ENCODE results near the gene TMEM38A. TPM values are rescaled to one million over a fixed set of nuclear protein-coding genes. Genes with fewer than 3 reads are reported as not detected.

Gene TMEM38A
- total RNA-seq, 1 donor from 2014 or later = 3.5 TPM

DNA sequence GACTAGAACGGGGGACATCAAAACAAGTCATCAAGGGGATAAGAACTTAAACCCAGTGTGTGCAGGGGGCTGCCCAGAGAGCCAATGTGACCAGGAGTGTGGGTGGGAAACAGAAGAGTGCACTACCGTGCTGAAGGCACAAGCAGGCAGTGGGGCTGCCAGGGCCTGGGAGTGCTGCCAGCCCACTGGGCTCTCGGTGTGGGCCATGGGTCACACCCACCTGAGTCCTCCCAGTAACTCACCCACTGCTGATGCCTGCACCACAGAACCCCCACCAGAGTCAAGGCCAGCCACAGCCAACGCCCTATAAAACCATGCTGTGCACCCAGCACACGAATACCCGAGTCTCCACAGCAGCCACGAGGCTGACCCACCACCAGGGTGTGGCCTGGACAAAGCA lies 41.5 kb upstream of the TMEM38A start:
- TF ChIP-seq, protein P1, sequence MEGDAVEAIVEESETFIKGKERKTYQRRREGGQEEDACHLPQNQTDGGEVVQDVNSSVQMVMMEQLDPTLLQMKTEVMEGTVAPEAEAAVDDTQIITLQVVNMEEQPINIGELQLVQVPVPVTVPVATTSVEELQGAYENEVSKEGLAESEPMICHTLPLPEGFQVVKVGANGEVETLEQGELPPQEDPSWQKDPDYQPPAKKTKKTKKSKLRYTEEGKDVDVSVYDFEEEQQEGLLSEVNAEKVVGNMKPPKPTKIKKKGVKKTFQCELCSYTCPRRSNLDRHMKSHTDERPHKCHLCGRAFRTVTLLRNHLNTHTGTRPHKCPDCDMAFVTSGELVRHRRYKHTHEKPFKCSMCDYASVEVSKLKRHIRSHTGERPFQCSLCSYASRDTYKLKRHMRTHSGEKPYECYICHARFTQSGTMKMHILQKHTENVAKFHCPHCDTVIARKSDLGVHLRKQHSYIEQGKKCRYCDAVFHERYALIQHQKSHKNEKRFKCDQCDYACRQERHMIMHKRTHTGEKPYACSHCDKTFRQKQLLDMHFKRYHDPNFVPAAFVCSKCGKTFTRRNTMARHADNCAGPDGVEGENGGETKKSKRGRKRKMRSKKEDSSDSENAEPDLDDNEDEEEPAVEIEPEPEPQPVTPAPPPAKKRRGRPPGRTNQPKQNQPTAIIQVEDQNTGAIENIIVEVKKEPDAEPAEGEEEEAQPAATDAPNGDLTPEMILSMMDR (conservative IDR thresholded peaks at IDR 0.05; ENCODE audit: low read depth, low read length) = no peak
- DNase-seq (ENCODE audit: low read depth) = no peak
- no peak overlapping the region for H3K4me3 ChIP-seq (ENCODE audit: low read depth, low read length)

DNA sequence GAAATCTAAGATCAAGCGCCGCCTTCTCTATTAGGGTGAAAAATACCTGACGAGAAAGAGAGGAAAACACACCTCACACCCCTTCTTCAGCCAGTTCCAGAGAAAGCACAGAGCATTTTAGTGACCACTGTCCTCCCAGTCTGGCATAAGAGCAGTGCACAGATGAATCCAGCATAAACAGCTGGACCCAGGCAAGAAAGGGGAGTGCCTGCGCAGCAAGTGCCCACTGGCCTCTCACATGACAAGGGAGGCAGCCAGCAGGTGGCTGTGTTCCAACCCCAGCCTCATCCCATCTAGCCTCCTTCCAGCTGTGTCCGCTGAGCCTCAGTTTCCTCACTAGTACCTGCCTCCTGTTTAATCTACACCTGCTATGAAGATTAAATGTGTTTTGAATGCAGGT lies 40.9 kb upstream of the TMEM38A start:
- DNase-seq (ENCODE audit: low read depth) = no peak
- H3K4me3 ChIP-seq (ENCODE audit: low read depth, low read length) = no peak overlapping the region
- TF ChIP-seq, protein P1 (conservative IDR thresholded peaks at IDR 0.05; ENCODE audit: low read depth, low read length) = no peak

DNA sequence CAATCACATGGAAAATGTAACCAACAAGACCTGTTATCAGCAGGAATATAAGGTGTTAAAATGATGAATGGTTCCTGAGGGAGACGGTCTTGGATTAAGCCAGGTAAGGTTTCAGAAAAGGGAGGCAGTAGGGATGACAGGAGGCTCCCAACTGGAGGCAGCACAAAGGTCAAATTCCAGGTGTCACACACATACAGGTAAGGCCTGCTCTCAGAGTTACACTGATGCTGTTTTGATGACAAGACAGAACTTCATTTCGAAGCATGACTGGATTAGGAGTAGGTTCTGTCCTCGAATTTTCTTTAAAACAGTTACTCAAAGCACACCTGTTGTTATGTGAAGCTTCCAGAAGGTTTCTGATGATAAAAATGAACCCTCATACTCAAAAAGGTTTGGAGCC lies 40.4 kb upstream of the TMEM38A start:
- no peak for DNase-seq (ENCODE audit: low read depth)
- H3K4me3 ChIP-seq (ENCODE audit: low read depth, low read length) = no peak overlapping the region
- TF ChIP-seq, protein P1 (conservative IDR thresholded peaks at IDR 0.05; ENCODE audit: low read depth, low read length) = no peak

DNA sequence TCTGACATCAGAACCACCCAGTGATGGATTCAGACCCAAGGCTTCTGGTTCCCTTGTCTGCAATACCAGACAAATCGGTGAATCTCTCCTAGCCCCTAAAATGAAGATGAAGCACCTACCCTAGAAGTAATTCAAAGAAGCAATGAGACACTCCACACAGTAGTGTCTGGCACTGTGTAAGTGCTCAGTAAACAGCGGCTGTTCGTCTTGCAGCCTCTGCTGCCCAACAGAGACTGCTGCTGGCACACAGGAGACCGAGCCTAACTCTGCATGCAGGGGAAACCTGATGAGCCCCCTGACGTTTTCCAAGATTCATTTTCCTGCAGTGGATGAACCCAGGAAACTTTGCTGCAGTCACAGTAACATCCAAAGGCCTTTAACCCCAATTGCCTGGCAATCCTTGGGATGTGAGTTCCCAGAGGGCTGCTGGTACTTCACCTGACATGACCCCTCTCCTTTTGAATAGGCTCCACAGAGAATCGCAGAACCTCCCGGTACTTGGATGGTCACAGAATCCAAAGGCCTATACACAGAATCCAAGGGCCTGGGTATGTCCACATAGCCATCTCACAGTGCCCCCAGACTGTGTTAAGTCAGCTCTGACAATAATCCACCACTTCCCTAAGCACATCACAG lies 39.7 kb upstream of the TMEM38A start:
- DNase-seq (ENCODE audit: low read depth) = no peak
- TF ChIP-seq, protein P1 (conservative IDR thresholded peaks at IDR 0.05; ENCODE audit: low read depth, low read length) = no peak
- H3K4me3 ChIP-seq (ENCODE audit: low read depth, low read length) = no peak overlapping the region

DNA sequence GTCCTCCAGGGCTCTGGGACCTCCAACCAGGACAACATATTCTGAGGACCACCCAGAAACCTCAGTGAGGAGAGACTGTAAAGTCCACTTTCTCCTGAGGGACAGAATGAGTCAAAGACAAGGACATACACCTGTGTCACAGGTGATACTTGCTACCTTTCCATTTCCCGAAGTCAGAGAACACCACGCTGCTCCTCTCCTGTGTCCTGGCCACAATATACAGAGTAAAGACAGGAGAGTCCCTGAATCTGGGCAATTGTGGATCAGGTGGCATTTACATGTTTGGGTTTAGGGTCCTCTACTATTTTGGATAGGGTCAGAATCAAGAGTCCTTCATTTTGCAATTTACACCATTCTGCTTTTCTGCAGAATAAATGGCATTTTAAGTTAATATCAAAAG lies 37.9 kb upstream of the TMEM38A start:
- no peak for DNase-seq (ENCODE audit: low read depth)
- TF ChIP-seq, protein P1 (conservative IDR thresholded peaks at IDR 0.05; ENCODE audit: low read depth, low read length) = no peak
- no peak overlapping the region for H3K4me3 ChIP-seq (ENCODE audit: low read depth, low read length)

DNA sequence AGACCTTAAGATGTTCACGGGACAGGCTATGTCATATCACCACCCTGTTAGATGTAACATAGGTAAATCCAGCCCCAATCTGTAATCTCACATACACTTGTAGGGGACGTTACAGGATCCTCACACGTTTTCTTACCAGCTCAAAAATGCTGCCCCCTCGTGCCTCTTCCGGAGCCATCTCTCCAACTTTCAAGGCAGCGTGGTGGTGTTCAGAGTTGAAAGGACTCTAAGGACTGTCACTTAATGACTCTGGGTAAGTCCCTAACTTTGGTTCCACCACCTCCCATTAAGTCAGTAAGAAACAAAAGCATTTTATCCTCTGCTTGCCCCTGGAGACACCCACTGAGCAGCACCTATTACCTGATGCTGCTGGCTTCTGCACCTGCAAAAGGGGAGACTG lies 37.4 kb upstream of the TMEM38A start:
- TF ChIP-seq, protein P1 (conservative IDR thresholded peaks at IDR 0.05; ENCODE audit: low read depth, low read length) = no peak
- H3K4me3 ChIP-seq (ENCODE audit: low read depth, low read length) = no peak overlapping the region
- no peak for DNase-seq (ENCODE audit: low read depth)

DNA sequence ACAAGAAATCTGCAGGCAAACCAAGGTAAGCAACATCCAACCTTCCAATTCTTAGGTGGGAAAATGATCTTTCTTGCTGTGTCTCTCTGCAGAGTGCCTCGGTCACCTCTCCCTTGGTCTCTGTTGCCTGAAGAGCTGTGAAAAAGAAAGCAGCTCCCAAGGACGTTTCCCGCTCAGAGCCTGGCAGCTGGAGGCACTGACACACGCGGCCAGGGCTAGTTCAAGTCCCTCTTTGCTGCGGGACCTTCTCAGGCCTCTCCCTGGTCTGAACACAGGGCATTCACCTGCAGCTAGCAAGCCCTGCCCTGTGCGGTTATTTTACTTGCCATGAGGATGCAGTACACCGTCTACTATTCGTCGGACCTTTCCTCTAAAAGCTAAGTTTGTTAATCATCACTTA lies 36.7 kb upstream of the TMEM38A start:
- no peak for DNase-seq (ENCODE audit: low read depth)
- no peak overlapping the region for H3K4me3 ChIP-seq (ENCODE audit: low read depth, low read length)
- TF ChIP-seq, protein P1 (conservative IDR thresholded peaks at IDR 0.05; ENCODE audit: low read depth, low read length) = no peak
